ENCODE results near the gene TEAD1.

DNA sequence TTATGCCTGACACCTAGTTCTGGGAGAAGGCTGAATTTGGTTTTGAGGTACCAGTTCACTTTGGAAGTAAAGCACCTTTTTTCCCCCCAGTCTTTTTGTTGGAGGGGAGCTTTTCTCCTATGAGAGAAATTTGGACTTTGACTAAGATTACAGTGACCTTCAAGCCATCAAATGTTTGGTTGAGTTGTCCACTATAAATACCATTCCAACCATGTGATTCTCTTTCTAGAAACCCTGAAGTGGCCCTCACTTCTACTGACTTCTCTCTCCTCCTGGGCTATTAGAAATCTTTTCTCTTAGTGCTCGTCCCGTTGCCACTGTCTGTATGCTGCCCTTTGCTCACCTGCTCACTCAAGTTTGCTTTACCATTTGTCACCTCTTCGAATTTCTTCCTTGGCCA is 82.6 kb downstream of the TEAD1 start:
- TF ChIP-seq, protein P1, sequence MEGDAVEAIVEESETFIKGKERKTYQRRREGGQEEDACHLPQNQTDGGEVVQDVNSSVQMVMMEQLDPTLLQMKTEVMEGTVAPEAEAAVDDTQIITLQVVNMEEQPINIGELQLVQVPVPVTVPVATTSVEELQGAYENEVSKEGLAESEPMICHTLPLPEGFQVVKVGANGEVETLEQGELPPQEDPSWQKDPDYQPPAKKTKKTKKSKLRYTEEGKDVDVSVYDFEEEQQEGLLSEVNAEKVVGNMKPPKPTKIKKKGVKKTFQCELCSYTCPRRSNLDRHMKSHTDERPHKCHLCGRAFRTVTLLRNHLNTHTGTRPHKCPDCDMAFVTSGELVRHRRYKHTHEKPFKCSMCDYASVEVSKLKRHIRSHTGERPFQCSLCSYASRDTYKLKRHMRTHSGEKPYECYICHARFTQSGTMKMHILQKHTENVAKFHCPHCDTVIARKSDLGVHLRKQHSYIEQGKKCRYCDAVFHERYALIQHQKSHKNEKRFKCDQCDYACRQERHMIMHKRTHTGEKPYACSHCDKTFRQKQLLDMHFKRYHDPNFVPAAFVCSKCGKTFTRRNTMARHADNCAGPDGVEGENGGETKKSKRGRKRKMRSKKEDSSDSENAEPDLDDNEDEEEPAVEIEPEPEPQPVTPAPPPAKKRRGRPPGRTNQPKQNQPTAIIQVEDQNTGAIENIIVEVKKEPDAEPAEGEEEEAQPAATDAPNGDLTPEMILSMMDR (IDR thresholded peaks at IDR 0.05) = no peak
- TF ChIP-seq POLR2A (IDR thresholded peaks at IDR 0.05) = no peak
